HCT116 (cell line): ENCODE measurements around the gene IQGAP2. TPM values are rescaled to one million over a fixed set of nuclear protein-coding genes. Genes with fewer than 3 reads are reported as not detected.

Source experiments
- ATAC-seq: fragments of 200-7000 bp; cut with Tn5 transposase; 2 replicates; pipeline ENCODE4 v1.9.1; 2020; ENCODE audit warnings: mild to moderate bottlenecking, moderate library complexity
- BruUV-seq: library from RNA; stranded (reverse); fragments of 400-500 nt; replicated peaks from 2 replicates; lab custom pipeline; 2021; lab: Mats Ljungman, UMichigan
- CTCF ChIA-PET: fragments of 300-600 bp; sonication (Branson Sonifier 250); formaldehyde crosslinking; loops from one replicate; lab custom pipeline; 2021; ENCODE audit warnings: antibody characterized with exemption; lab: Charles Lee
- POLR2A ChIA-PET: fragments of 300-600, 350-600 bp; sonication (Branson Sonifier 250); formaldehyde crosslinking; loops from one replicate; lab custom pipeline; 2021; ENCODE audit warnings: antibody characterized with exemption; lab: Charles Lee
- RAD21 ChIA-PET, 2 experiments: fragments of 300-600 bp; sonication (Branson Sonifier 250); formaldehyde crosslinking; loops; one replicate each; lab custom pipeline; 2023; ENCODE audit warnings: low total read pairs in 2 of 2; ENCODE audit not compliant: uncharacterized antibody in 2 of 2, unreplicated experiment in 2 of 2, low non-redundant PET in 1 of 2; lab: Charles Lee
- DNase-seq: peaks from one replicate; pipeline ENCODE4 v3.0.0-alpha.2; 2010; ENCODE audit warnings: low read depth, low spot score
- H2AFZ ChIP-seq: fragments of 200-600 bp; shearing (Covaris generic), sonication (generic); 2 replicates; pipeline ENCODE4 v1.6.1; 2017; ENCODE audit warnings: low read depth, mixed run types, mixed read lengths, antibody characterized with exemption, low read length; ENCODE audit not compliant: poor library complexity, severe bottlenecking
- H3K27ac ChIP-seq: 2 replicates; pipeline ENCODE4 v1.5.1; 2012; ENCODE audit warnings: low read depth, low read length
- H3K27me3 ChIP-seq: fragments of 200-600 bp; sonication (generic); 2 replicates; pipeline ENCODE4 v1.6.1; 2016; ENCODE audit warnings: mixed run types, low read length, mixed read lengths; ENCODE audit not compliant: insufficient read depth
- H3K36me3 ChIP-seq, 2 experiments: fragments of 200-500 bp in 1 of 2; fragments of 200-600 bp in 1 of 2; sonication (Bioruptor generic) in 1 of 2; sonication (generic) in 1 of 2; 2 replicates each; pipeline versions ENCODE4 v1.5.1 to v1.6.1; 2014 to 2016; ENCODE audit warnings: low read length in 2 of 2, inconsistent platforms in 1 of 2, mixed read lengths in 1 of 2, mixed run types in 1 of 2; ENCODE audit not compliant: insufficient read depth in 2 of 2, control insufficient read depth in 1 of 2
- H3K4me1 ChIP-seq, 2 experiments: fragments of 200-600 bp in 1 of 2; sonication (generic) in 1 of 2; 2 replicates each; pipeline versions ENCODE4 v1.5.1 to v1.6.1; 2012 to 2017; ENCODE audit warnings: low read length in 2 of 2, inconsistent platforms in 1 of 2, mild to moderate bottlenecking in 1 of 2, mixed read lengths in 1 of 2, mixed run types in 1 of 2, moderate library complexity in 1 of 2; ENCODE audit not compliant: insufficient read depth in 2 of 2, control insufficient read depth in 1 of 2
- H3K4me2 ChIP-seq: fragments of 200-600 bp; sonication (generic); 2 replicates; pipeline ENCODE4 v1.6.1; 2017; ENCODE audit warnings: mixed run types, low read length, mixed read lengths
- H3K4me3 ChIP-seq, 2 experiments: fragments of 200-600 bp in 1 of 2; sonication (generic) in 1 of 2; replicated peaks in 1 of 2; 2 replicates each; pipeline ENCODE4 v1.5.1; 2011 to 2016; ENCODE audit warnings: low read length in 2 of 2, control low read depth in 1 of 2, low read depth in 1 of 2, mild to moderate bottlenecking in 1 of 2, mixed read lengths in 1 of 2, mixed run types in 1 of 2
- H3K79me2 ChIP-seq: fragments of 200-600 bp; sonication (generic); 2 replicates; pipeline ENCODE4 v1.6.1; 2017; ENCODE audit warnings: mild to moderate bottlenecking, mixed run types, low read length, moderate library complexity, mixed read lengths; ENCODE audit not compliant: insufficient read depth
- H3K9ac ChIP-seq: fragments of 200-600 bp; sonication (generic); 2 replicates; pipeline ENCODE4 v1.6.1; 2016; ENCODE audit warnings: low read length, mixed read lengths
- H3K9me2 ChIP-seq: fragments of 200-600 bp; sonication (generic), shearing (Covaris generic); 2 replicates; pipeline ENCODE4 v1.6.1; 2017; ENCODE audit warnings: mixed run types, mild to moderate bottlenecking, moderate library complexity; ENCODE audit not compliant: insufficient read depth
- H3K9me3 ChIP-seq, 2 experiments: fragments of 200-500 bp in 1 of 2; fragments of 200-600 bp in 1 of 2; sonication (Bioruptor generic) in 1 of 2; sonication (generic) in 1 of 2; 2 replicates each; pipeline ENCODE4 v1.6.1; 2014 to 2017; ENCODE audit warnings: low read length in 2 of 2, mixed read lengths in 2 of 2, inconsistent platforms in 1 of 2, low read depth in 1 of 2, mild to moderate bottlenecking in 1 of 2, mixed run types in 1 of 2, moderate library complexity in 1 of 2; ENCODE audit not compliant: control insufficient read depth in 1 of 2, insufficient read depth in 1 of 2
- H4K20me1 ChIP-seq: fragments of 200-600 bp; sonication (generic), shearing (Covaris generic); 2 replicates; pipeline ENCODE4 v1.6.1; 2017; ENCODE audit warnings: mixed run types, mild to moderate bottlenecking, moderate library complexity; ENCODE audit not compliant: insufficient read depth
- CBX3 ChIP-seq: IDR thresholded peaks from 2 replicates; pipeline ENCODE4 v1.6.1; 2012; ENCODE audit warnings: low read depth
- EGR1 ChIP-seq: IDR thresholded peaks from 2 replicates; pipeline ENCODE4 v1.6.1; 2012; ENCODE audit warnings: low read depth
- ELF1 ChIP-seq: IDR thresholded peaks from 2 replicates; pipeline ENCODE4 v1.6.1; 2012; ENCODE audit warnings: low read depth, borderline replicate concordance
- EZH2 ChIP-seq: fragments of 200-600 bp; sonication (generic); IDR thresholded peaks from 2 replicates; pipeline ENCODE4 v1.6.1; 2017; ENCODE audit warnings: antibody characterized with exemption, mixed run types
- EZH2phosphoT487 ChIP-seq: fragments of 200-600 bp; IDR thresholded peaks from 2 replicates; pipeline ENCODE4 v1.6.1; 2018; ENCODE audit warnings: antibody characterized with exemption, borderline replicate concordance
- JUND ChIP-seq: IDR thresholded peaks from 2 replicates; pipeline ENCODE4 v1.6.1; 2012
- POLR2AphosphoS5 ChIP-seq: IDR thresholded peaks from 2 replicates; pipeline ENCODE4 v1.6.1; 2011; ENCODE audit warnings: mild to moderate bottlenecking, low read depth, low read length, moderate library complexity
- REST ChIP-seq: IDR thresholded peaks from 2 replicates; pipeline ENCODE4 v1.6.1; 2012; ENCODE audit warnings: low read depth
- SP1 ChIP-seq: IDR thresholded peaks from 2 replicates; pipeline ENCODE4 v1.6.1; 2012; ENCODE audit warnings: low read depth
- SRF ChIP-seq: IDR thresholded peaks from 2 replicates; pipeline ENCODE4 v1.6.1; 2012; ENCODE audit warnings: low read depth
- TCF7L2 ChIP-seq: IDR thresholded peaks from 2 replicates; pipeline ENCODE4 v1.7.0; 2011; ENCODE audit warnings: borderline replicate concordance, inconsistent platforms; ENCODE audit not compliant: insufficient read depth, insufficient read length; ENCODE audit errors: extremely low read depth
- YY1 ChIP-seq: IDR thresholded peaks from 2 replicates; pipeline ENCODE4 v1.6.1; 2011; ENCODE audit warnings: low read length, low read depth, moderate library complexity, mild to moderate bottlenecking; ENCODE audit not compliant: insufficient replicate concordance; ENCODE audit errors: extremely low read depth
- ZFX ChIP-seq: fragments of 450-650 bp; IDR thresholded peaks from 2 replicates; pipeline ENCODE4 v1.6.1; 2017
- ZNF274 ChIP-seq: fragments of 200-500 bp; sonication (Bioruptor generic); IDR thresholded peaks from 2 replicates; pipeline ENCODE4 v1.6.1; 2014; ENCODE audit warnings: mild to moderate bottlenecking, low read depth, low read length, inconsistent platforms
- intact Hi-C: fragments of 100-400 bp; cut with micrococcal nuclease; formaldehyde crosslinking; loops from 2 replicates; pipeline ENCODE4 v1.10.0; 2022
- total RNA-seq: library from RNA; stranded (reverse); gene quantifications from one replicate; pipeline ENCODE4 v1.2.1, GENCODE V29; 2021; ENCODE audit not compliant: unreplicated experiment
- TF ChIP-seq, protein P1 (sequence below): IDR thresholded peaks from 2 replicates; pipeline ENCODE4 v1.6.1; 2011; ENCODE audit warnings: mild to moderate bottlenecking, low read length, moderate library complexity; ENCODE audit not compliant: insufficient replicate concordance; ENCODE audit errors: extremely low read depth

Gene IQGAP2
- total RNA-seq, 1 experiment from 2014 or later = 2.0 TPM

DNA sequence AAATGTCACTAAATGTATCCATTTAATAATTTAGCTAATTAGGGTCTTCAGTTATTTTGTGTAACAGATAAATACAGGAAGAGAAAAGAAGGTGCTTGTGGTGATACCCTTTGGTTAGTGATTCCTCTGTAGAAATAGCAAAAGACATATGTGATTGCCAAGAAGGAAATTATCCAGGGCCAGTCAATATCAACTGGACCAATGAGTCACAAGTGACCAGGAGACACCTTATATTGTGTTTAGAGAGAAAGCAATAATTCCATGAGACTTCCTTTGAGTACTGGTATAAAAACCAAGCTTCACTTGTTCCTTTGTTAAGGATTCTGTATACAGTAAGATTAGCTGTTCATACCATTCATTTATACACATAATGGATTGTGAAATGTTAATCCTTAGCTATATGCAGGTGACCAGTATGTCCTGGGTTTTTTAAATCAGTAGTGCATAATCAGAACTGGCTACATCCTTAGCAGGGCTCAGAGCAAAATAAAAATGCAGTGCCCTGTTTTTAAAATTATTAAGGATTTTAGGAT is 301.1 kb downstream of the IQGAP2 start:
- Histone ChIP-seq H3K9me3 (no peaks in the 10 kb centered on the region), H3K9me2 (no peaks in the 10 kb centered on the region), H3K4me2 (no peak overlapping the region), H3K79me2 (no peaks in the 10 kb centered on the region), H3K27ac (no peak overlapping the region), H3K4me3 (no peak overlapping the region), H3K36me3 (no peaks in the 10 kb centered on the region), H2AFZ (no peak overlapping the region), H3K27me3 (no peaks in the 10 kb centered on the region), H3K4me1 (no peaks in the 10 kb centered on the region), H3K9ac (no peak overlapping the region), H4K20me1 (no peaks in the 10 kb centered on the region)
- intact Hi-C loops = no loop called here
- RAD21 ChIA-PET = interaction anchor here in 1 of 2 experiments (0.6 kb wide), 1 partner anchor 63 kb away, joined by 3 read pairs; no protein-coding TSS in a partner anchor
- CTCF ChIA-PET = no interaction called here
- ATAC-seq (no peak), DNase-seq (no peak)
- POLR2A ChIA-PET = interaction anchor here (0.6 kb wide), 1 partner anchor 36 kb away, joined by 3 read pairs; no protein-coding TSS in a partner anchor
- TF ChIP-seq ZFX (no peak), EZH2phosphoT487 (no peak), CBX3 (no peak), EGR1 (no peak), POLR2AphosphoS5 (no peak), ZNF274 (no peak), EZH2 (no peak), ELF1 (no peak), REST (no peak), JUND (no peak), SRF (no peak), TCF7L2 (no peak), YY1 (no peak), SP1 (no peak)
- TF ChIP-seq, protein P1, sequence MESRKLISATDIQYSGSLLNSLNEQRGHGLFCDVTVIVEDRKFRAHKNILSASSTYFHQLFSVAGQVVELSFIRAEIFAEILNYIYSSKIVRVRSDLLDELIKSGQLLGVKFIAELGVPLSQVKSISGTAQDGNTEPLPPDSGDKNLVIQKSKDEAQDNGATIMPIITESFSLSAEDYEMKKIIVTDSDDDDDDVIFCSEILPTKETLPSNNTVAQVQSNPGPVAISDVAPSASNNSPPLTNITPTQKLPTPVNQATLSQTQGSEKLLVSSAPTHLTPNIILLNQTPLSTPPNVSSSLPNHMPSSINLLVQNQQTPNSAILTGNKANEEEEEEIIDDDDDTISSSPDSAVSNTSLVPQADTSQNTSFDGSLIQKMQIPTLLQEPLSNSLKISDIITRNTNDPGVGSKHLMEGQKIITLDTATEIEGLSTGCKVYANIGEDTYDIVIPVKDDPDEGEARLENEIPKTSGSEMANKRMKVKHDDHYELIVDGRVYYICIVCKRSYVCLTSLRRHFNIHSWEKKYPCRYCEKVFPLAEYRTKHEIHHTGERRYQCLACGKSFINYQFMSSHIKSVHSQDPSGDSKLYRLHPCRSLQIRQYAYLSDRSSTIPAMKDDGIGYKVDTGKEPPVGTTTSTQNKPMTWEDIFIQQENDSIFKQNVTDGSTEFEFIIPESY = no peak
- BruUV-seq = no TSS peak
